Thymus (tissue), 11 donors: ENCODE measurements around the gene DOCK9. TPM values are rescaled to one million over a fixed set of nuclear protein-coding genes. Genes with fewer than 3 reads are reported as not detected.

Source experiments
- DNase-seq, 9 donors: peaks; one replicate each; pipeline ENCODE4 v3.0.0-alpha.2; 2013; ENCODE audit warnings: low spot score in 9 of 9, low read depth in 6 of 9, missing footprints in 1 of 9
- H3K27ac ChIP-seq, 2 donors: one replicate each; pipeline ENCODE4 v1.5.1; 2013; ENCODE audit warnings: control low read depth in 1 of 2, low read depth in 1 of 2, low read length in 1 of 2, mild to moderate bottlenecking in 1 of 2, moderate library complexity in 1 of 2
- H3K27me3 ChIP-seq, 2 donors: one replicate each; pipeline ENCODE4 v1.5.1; 2013; ENCODE audit warnings: low read length in 1 of 2; ENCODE audit not compliant: control insufficient read depth in 2 of 2, insufficient read depth in 1 of 2
- H3K36me3 ChIP-seq, 2 donors: one replicate each; pipeline ENCODE4 v1.5.1; 2013; ENCODE audit warnings: low read length in 1 of 2, mild to moderate bottlenecking in 1 of 2, moderate library complexity in 1 of 2; ENCODE audit not compliant: control insufficient read depth in 2 of 2, insufficient read depth in 2 of 2
- H3K4me1 ChIP-seq, 2 donors: one replicate each; pipeline ENCODE4 v1.5.1; 2013; ENCODE audit warnings: low read length in 2 of 2; ENCODE audit not compliant: control insufficient read depth in 2 of 2, insufficient read depth in 2 of 2
- H3K4me3 ChIP-seq, 2 donors: one replicate each; pipeline ENCODE4 v1.5.1; 2013; ENCODE audit warnings: low read length in 2 of 2, control low read depth in 1 of 2, mild to moderate bottlenecking in 1 of 2
- H3K9me3 ChIP-seq, 2 donors: one replicate each; pipeline ENCODE4 v1.5.1; 2013; ENCODE audit warnings: low read length in 1 of 2, mild to moderate bottlenecking in 1 of 2; ENCODE audit not compliant: control insufficient read depth in 2 of 2, insufficient read depth in 1 of 2
- WGBS: extraction: QIAGEN DNeasy Blood & Tissue Kit; methylation state at CpG from one replicate; pipeline ENCODE4 v1.1.7; 2013; 5-methylcytosine and 5-hydroxymethylcytosine counted together
- polyA plus RNA-seq: library from polyadenylated mRNA; stranded (reverse); fragments of 200-250 nt; gene quantifications from one replicate; pipeline ENCODE4 v1.2.3, GENCODE V29; 2013
- total RNA-seq: library from RNA; stranded (reverse); fragments of 120-200 nt; gene quantifications from one replicate; pipeline ENCODE4 v1.2.4, GENCODE V29; 2013
- donor health status: healthy.

DOCK9 gene
- total and polyA plus RNA-seq, 2 donors: 34.0 to 37.9 TPM

DNA sequence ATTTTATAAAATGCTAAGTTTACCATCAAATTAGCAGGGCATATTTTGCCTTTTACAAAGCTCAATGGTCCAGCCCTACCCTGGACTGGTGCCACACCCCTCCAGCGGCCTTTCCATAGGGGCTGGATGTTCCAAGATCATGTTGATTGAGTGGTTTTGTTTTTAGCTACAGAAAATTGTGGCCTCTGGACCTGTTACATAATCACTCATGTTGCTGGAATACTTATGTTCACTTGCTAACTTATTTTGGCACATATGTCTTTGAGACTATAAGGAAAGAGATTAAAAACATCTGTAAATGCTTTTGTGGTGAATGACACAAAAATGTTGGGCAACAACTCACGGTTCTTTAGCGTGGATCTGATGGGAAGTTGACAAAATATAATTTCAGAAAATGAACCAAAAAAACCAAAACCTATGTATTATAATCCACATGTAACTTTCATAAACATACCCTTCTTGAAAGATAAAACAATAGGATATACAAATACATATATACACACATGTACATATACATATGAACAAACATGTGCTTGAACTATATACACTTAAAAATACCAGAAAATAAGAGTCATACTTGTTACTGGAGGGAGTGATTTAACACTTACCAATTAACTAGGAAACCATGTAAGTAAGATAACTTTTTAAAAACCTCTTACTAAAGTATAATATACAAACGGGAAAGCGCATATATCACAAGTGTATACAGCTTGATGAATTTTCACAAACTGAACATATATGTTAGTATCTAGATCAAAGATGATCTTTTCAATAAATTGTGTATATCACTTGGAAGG lies 178.8 kb downstream of the DOCK9 start:
- no peaks in the 10 kb centered on the region for H3K4me1 ChIP-seq
- H3K4me3 ChIP-seq: no peak overlapping the region
- DNase-seq: no peak
- no peaks in the 10 kb centered on the region for H3K27me3 ChIP-seq
- H3K36me3 ChIP-seq: peaks cover 26 to 42% of the 10 kb centered on the region in 2 donors
- H3K9me3 ChIP-seq: no peaks in the 10 kb centered on the region
- H3K27ac ChIP-seq: no peak overlapping the region
- 97% methylated on average over 5 of the region's 5 CpGs for WGBS

- Histone ChIP-seq H3K27me3 (no peaks in the 10 kb centered on the region), H3K4me3 (no peak overlapping the region), H3K36me3 (peaks cover 28 to 30% of the 10 kb centered on the region in 2 donors), H3K9me3 (no peaks in the 10 kb centered on the region), H3K27ac (no peak overlapping the region), H3K4me1 (no peaks in the 10 kb centered on the region)
- DNase-seq: no peak
- 62% methylated on average over 6 of the region's 6 CpGs for WGBS
Measured at GRCh38 chr13:98797456-98797855, 180.4 kb downstream of the DOCK9 start.

DNA sequence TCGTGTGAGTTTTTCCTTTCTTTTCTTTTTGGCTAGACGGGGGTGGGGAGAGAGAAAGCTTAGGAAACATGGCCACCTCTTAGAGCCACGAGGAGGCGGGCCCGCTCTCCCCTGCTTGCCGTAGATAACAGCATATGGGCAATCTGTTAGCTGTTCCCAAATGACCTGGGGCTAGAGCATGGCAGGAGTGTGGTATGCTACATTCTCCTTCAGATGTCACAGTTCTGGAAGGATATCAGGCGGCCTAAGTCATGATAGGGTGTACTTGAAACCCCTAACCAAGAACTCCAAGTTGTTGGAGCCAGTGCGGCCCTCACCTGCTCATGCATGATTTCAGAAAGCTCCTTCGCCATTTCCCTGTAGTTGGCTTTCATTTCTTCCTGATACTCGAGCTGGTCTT lies 181.1 kb downstream of the DOCK9 start:
- H3K9me3 ChIP-seq: no peaks in the 10 kb centered on the region
- no peak overlapping the region for H3K27ac ChIP-seq
- peaks cover 26 to 27% of the 10 kb centered on the region in 2 donors for H3K36me3 ChIP-seq
- no peak overlapping the region for H3K4me3 ChIP-seq
- no peaks in the 10 kb centered on the region for H3K4me1 ChIP-seq
- no peaks in the 10 kb centered on the region for H3K27me3 ChIP-seq
- no peak for DNase-seq
- 98% methylated on average over 10 of the region's 10 CpGs for WGBS

DNA sequence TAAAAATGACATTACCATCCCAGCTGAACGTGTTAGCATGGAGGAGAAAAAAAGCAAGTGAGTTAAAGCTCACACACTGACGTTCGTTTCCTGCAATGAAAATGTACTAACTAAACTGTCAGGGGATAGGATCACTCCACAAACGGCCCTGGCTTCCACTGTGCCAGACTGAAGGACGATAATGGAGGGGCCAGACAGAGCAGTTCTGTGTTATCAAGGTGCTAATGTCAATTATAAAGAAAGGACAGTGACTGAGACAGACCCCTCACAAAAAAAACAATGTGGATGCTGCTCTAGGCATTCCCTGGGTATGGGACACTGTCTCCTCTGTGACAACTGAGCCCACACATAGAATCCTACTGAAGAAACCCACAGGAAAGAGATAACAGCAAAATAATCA lies 181.7 kb downstream of the DOCK9 start:
- Histone ChIP-seq H3K36me3 (peaks cover 24 to 26% of the 10 kb centered on the region in 2 donors), H3K4me1 (no peaks in the 10 kb centered on the region), H3K27ac (no peak overlapping the region), H3K4me3 (no peak overlapping the region), H3K27me3 (no peaks in the 10 kb centered on the region), H3K9me3 (no peaks in the 10 kb centered on the region)
- 99% methylated on average over 5 of the region's 5 CpGs for WGBS
- DNase-seq: no peak

GRCh38 chr13:98795220-98795619 lies 182.6 kb downstream of the DOCK9 start:
- no peaks in the 10 kb centered on the region for H3K9me3 ChIP-seq
- H3K27me3 ChIP-seq: no peaks in the 10 kb centered on the region
- no peak for DNase-seq
- no peak overlapping the region for H3K4me3 ChIP-seq
- 91% methylated on average over 6 of the region's 6 CpGs for WGBS
- H3K36me3 ChIP-seq: peaks cover 24% of the 10 kb centered on the region in 2 donors
- no peak overlapping the region for H3K27ac ChIP-seq
- H3K4me1 ChIP-seq: no peaks in the 10 kb centered on the region

DNA sequence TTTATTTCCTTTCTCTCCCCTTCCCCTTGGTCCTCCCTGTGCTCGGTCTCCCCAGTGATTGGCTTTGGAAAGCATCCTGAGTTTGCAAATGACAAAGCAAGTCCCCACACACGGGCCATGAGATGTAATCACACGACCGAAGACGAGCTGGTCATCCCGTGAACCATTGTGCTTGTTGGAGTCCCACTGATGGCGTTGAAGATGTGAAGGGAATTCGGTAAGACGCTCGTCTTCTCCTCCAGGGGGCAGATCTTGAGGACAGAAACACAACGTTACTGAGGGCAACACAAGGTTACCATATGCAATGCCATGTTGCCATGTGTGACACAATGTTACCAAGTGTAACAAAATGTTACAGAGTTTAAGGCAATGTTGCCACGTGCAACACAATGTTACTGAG lies 183.4 kb downstream of the DOCK9 start:
- H3K27ac ChIP-seq: no peak overlapping the region
- no peak for DNase-seq
- WGBS: 98% methylated on average over 12 of the region's 12 CpGs
- no peak overlapping the region for H3K4me3 ChIP-seq
- H3K4me1 ChIP-seq: no peaks in the 10 kb centered on the region
- H3K27me3 ChIP-seq: no peaks in the 10 kb centered on the region
- no peaks in the 10 kb centered on the region for H3K9me3 ChIP-seq
- peaks cover 20 to 24% of the 10 kb centered on the region in 2 donors for H3K36me3 ChIP-seq

DNA sequence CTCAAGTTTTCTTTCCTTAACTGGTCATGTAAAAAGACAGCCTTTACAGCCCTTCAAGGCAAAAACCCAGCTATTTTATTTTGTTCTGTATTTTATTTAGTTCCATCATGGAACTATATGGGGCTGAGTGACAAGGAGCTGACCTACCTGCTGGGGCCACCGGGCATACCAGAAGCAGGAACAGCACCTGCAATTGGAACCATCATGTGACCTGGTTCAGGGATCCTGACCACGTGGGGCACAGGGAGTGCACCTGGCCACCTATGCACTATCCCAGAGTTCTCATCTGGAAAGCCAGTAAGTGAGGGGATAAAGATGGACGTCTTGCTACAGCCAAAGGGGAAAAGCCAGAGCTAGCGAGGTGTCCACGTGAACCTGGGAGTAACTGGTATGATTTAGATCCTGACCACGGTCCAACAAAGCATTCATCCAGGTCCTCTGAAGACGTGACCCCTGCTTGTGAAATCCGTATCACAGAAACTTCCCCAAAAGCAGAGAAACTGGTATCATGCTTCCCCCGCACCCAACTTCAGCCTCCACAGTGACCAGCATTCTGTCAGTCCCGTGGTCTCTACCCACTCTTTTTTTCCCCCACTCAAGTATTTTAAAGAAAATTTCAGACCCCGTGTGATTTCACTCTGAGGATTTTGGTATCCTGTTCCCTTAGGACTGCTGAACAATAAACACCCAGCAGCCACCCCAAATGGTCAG lies 184.9 kb downstream of the DOCK9 start:
- no peaks in the 10 kb centered on the region for H3K27me3 ChIP-seq
- H3K4me1 ChIP-seq: peaks cover 10 to 11% of the 10 kb centered on the region in 2 donors
- H3K27ac ChIP-seq: no peak overlapping the region
- H3K9me3 ChIP-seq: no peaks in the 10 kb centered on the region
- WGBS: 94% methylated on average over 11 of the region's 11 CpGs
- H3K36me3 ChIP-seq: peaks cover 20 to 22% of the 10 kb centered on the region in 2 donors
- no peak for DNase-seq
- H3K4me3 ChIP-seq: no peak overlapping the region

DNA sequence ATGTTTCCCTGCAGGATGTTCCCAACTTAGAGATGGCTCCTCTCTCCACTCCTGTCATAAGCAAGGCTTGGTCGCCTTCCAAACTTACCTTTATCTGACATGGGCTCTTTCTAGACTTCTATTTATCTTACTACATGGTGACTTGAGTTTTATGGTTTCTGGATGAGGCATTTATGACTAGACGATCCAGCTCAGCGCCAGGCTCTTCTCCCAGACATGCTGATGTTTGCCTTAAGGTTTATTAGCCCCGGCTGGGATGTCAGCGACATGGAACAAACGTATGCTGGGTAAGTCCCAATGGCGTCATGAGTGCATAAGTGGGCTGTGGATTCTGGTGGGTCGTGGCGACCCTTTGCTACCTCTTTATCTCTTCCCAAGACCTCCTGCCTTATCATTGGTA lies 185.5 kb downstream of the DOCK9 start:
- WGBS: 94% methylated on average over 9 of the region's 9 CpGs
- no peak overlapping the region for H3K27ac ChIP-seq

DNA sequence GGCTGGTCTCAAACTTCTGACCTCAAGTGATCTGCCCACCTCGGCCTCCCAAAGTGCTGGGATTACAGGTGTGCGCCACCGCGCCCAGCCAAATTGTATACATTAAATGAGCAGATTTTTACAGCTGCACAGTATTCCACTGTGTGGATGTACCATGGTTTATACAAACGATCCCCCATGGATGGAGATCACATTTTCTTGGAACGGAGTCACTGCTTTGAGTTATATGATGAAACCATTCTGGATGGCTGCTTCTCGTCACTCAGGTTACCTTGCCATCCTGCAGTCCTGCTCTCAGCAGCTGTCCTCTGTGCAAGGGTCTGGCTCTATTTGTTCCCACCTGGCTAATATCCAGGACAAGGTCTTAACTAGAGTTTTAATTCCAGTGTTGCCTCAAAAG lies 186.3 kb downstream of the DOCK9 start:
- Histone ChIP-seq H3K9me3 (no peaks in the 10 kb centered on the region), H3K4me3 (no peak overlapping the region), H3K36me3 (peaks cover 14 to 16% of the 10 kb centered on the region in 2 donors), H3K4me1 (peaks cover 11 to 19% of the 10 kb centered on the region in 2 donors), H3K27ac (no peak overlapping the region), H3K27me3 (peaks cover 0 to 3% of the 10 kb centered on the region in 2 donors)
- WGBS: 92% methylated on average over 7 of the region's 7 CpGs
- DNase-seq: no peak

More for the DNA sequence above, 185.5 kb downstream of the DOCK9 start:
- Histone ChIP-seq H3K36me3 (peaks cover 20 to 21% of the 10 kb centered on the region in 2 donors), H3K27me3 (peaks cover 0 to 3% of the 10 kb centered on the region in 2 donors), H3K4me1 (peaks cover 11 to 17% of the 10 kb centered on the region in 2 donors), H3K4me3 (no peak overlapping the region), H3K9me3 (no peaks in the 10 kb centered on the region)
- DNase-seq: no peak
